Measurements from ENCODE around the gene C16orf86. TPM values are rescaled to one million over a fixed set of nuclear protein-coding genes. Genes with fewer than 3 reads are reported as not detected.

Gene C16orf86
- total and polyA plus RNA-seq, 2 of the 8 experiments (the other 6 are each of a cell fraction or from before 2014, with no cell fraction given), result 1.4 to 2.3 TPM

GRCh38 chr16:67679935-67680897, 13.6 kb downstream of the C16orf86 start (continued):
- TF ChIP-seq CTBP2 (IDR thresholded peaks at IDR 0.05; ENCODE audit: borderline replicate concordance, insufficient read depth, insufficient read length, low read length) (no peak), BRCA1 (IDR thresholded peaks at IDR 0.05; ENCODE audit: low read depth, low read length) (no peak), TEAD4 (IDR thresholded peaks at IDR 0.05; ENCODE audit: low read depth, low read length) (no peak), RNF2 (IDR thresholded peaks at IDR 0.05; ENCODE audit: borderline replicate concordance, low read depth, low read length, missing control alignments, poor library complexity, severe bottlenecking) (no peak), HDAC6 (IDR thresholded peaks at IDR 0.05; ENCODE audit: low read depth, low read length) (no peak), BACH1 (IDR thresholded peaks at IDR 0.05; ENCODE audit: low read length) (no peak), SRF (IDR thresholded peaks at IDR 0.05; ENCODE audit: low read depth, low read length) (no peak), KDM4A (IDR thresholded peaks at IDR 0.05; ENCODE audit: low read depth, low read length, severe bottlenecking) (no peak), ATF3 (IDR thresholded peaks at IDR 0.05; ENCODE audit: insufficient read depth, low read depth, low read length) (no peak), RXRA (IDR thresholded peaks at IDR 0.05; ENCODE audit: insufficient read depth, low read depth, low read length) (no peak), TAF1 (IDR thresholded peaks at IDR 0.05; ENCODE audit: low read depth, low read length) (no peak)

Data from H1 (cell line).